D341Med (cell line): Measurements from ENCODE around the gene GRIFIN.

ENCODE experiments used
- DNase-seq: peaks from one replicate; pipeline ENCODE4 v3.0.0; 2012; ENCODE audit warnings: low spot score

The GRIFIN gene, protein sequence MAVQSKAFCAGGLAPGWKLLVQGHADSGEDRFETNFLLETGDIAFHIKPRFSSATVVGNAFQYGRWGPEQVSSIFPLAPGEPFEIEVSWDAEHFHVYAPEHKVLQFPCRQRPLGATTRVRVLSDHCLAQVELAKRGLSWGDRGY

DNA sequence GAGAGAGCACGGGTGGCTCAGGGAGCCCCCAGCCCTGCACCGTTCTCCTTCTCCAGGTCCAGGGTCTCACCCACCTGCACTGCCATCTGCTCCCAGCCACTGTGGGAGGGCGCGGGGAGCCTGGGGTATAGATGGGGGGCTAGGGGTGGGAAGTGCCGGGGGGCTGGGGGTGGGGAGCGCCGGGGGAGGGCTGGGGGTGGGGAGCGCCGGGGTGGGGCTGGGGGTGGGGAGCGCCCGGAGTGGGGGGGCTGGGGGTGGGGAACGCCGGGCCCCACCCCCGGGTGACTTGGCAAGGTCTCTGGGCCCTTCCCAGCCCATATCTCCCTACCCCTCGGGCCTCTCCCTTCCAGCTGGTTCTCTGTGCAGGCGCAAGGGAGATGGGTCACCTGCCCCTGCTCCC lies at the start of gene GRIFIN:
TSS of gene GRIFIN (minus strand) at position 101 of the 400 bp plus-strand sequence. CDS start at position 86, 15 bp downstream.
- no peak for DNase-seq

DNA sequence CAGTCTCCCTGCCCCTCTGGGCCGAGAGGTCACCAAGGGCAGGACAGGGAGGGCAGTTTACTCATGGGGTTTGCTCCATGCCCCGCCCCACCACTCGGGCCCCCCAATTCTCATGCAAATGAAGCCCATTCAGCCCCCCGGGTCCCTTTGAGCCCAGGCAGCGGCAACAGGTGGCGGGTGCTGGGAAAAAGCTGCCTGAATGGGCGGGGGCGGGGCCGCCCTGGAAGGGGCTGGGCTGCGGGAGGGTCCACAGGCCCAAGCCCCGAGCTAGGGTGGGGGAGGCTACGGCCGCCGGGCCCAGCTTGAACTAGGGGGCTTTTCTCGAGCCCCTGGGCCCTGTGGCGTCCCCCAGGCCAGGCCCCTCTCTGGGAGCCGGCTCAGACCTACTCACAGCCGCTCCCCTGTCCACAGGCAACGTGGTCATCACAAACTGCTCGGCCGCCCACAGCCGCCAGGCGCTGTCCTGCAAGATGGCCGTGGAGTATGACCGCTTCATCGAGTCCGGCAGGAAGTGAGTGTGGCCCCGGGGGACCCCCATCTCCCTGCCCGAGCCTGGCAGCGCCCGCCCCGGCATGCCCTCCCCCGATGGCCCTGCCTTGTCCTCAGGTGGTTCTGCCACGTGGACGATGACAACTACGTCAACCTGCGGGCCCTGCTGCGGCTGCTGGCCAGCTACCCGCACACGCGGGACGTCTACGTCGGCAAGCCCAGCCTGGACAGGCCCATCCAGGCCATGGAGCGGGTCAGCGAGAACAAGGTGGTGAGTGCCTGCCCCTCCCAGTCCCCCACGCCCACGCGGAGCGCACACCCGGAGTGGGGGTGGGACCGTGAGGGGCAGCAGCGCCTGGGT lies 48.8 kb upstream of the GRIFIN start:
- DNase-seq: no peak

DNA sequence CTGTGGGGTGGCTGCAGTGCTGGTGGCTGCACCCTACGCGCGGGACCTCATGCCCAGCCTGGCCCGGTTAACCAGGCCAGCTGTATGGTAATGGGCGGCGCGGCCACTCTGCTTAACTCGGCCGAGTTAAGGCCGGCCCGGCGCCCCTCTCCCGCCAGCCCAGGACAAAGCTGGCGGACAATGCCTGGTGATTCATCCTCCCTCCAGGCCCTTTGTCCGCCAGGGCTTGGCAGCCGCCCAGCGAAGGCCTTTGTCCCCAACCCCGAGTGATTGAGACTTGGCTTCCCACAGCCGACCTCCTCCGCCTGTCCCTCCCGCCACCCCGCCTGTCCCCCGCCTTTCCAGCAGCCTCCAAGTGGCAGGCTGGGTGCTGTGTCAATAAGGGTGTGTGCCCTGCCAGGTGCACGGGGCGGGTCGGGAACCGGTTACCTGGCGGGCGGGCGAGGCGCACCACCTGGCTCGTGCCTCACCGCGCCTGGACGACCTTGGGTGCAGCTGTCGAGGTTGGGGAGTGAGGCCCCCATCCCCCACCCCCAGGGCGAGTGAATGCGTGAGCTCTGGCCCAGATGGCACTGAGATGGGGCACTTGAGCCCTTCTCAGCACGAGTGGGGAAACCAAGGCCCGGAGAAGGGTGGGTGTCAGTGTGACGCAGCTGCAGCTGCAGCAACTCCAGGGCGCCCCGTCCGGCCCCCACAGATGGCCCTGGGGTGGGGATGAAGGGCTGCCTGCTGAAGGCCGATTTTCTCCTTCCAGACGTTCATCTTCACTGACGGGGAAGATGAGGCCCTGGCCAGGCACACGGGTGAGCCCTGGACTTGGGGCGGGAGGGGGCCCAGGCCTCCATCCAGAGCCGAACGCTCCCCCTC lies 48.0 kb upstream of the GRIFIN start:
- no peak for DNase-seq

DNA sequence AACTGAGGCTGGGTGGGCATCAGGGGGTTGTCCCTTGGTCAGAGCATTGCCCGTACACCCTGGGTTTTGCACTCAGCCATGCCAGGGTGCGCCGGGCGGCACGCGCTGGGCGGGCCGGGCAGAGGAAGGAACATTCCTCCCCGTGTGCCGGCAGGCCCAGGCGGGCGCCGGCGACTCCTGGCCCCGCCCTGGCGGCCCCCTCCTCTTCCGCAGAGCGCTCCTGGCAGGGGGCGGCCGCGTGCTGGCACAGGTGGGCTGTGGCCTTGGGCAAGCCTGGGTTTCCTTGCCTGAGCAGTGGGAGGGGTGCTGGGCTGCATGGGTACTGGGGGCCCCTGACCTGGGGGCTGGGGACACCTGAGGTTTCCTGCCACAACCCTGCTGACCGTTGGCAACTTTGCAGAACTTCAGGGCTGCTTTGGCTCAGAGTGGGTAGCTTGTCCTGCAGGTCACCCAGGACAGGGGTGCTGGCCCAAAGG lies 47.3 kb upstream of the GRIFIN start:
- no peak for DNase-seq

DNA sequence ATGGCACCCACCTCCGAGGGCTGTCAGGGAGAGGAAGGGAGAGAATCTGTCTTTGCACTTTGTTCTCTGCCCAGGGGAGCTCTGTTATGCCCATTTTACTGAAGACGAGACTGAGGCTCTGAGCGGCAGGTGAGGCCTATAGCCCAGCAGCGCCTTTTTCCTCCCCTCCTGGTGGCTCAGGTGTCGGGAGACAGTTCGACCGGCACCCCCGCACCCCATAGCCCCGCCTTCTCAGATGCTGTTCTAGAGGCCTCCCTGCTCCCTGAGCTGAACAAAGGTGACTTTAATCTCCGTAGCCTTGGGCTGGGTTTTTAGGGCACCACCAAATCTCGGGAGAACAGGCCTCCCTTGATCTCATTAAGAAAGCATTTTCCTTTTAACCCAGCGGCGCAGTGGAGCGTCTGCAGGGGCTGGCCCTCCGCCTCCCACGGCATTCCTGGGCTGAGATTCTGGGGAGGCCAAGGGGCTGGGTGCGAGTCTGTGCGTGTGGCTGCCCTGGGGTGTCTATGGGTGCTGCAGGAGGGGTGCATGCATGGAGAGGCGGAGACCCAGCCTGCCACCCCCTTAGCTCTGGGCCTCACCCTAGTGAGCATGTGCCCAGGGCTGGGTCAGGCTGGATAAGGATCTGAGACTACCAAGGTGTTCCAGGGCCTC lies 46.7 kb upstream of the GRIFIN start:
- no peak for DNase-seq

DNA sequence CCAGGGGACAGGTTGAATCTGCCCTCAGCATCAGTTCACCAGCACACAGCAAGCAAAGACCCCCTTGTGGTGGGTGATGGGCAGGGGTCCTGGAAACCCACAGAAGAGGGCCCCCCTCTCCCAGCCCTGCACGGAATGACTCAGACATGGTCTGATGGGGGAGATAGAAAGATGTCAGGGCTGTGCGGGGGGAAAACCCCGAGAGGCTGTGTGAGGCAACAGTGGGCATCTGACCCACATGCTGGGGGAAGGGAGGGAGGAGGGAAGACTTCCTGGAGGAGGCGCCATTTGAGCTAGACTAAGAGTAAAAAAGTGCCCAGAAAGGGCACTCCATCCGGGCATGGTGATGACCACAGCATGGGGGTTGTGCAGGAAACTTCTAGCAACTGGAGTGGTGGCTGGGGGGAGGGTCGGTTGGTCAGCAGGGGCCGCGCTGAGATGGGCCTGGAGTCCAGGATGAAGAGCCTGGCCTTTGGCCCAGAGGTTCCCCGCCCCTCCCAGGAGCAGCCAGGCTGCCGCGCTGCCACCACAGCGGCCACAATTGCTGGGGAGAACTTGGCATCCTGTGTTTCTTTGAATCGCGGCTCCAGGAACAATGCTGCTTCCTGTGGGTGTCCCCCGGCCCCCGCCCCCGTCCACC lies 45.9 kb upstream of the GRIFIN start:
- DNase-seq: no peak

DNA sequence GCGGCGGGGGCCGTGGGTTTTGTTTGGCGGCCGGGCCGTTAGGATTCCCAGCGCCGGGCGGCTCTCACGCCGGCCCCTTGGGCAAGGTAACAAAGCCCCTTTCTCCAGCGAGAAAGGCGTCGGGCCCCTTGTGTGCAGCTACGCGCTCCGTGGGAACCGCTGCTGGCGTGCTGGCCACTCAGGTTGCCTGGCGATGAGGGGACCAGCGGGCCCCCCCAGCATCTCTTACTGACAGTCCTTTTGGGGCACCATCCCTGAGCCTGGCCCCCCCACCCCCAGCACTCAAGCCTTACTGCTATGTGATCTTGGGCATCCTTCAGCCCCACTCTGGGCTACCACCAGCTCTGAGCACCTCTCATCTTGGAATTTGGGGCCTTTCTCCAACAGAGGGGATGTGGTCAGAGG lies 45.1 kb upstream of the GRIFIN start:
- no peak for DNase-seq

DNA sequence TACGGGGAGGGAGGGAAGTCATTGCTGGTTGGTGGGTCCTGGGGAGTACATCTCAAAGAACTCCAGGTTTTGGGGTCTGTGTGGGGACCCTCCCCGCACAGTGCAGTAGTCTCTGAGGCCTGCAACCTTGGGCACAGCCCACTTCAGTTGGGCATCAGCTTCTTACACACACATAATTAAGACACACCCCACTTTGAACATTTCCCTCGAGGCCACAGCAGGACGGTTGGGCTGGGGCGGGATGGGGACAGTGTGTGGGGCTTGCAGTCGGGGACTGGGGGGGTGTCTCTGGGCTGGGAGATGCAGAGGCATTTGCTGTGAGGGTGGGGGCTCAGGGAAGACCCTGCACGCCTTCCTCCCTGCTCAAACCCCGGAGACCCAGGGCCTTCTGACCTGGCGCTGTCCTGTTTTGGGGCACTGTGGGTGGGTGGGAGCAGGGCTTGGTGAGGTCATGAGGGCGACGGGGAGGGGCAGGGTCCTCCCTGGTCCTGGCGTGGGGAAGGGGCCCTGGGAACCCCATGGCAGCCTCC lies 44.6 kb upstream of the GRIFIN start:
- DNase-seq: no peak

DNA sequence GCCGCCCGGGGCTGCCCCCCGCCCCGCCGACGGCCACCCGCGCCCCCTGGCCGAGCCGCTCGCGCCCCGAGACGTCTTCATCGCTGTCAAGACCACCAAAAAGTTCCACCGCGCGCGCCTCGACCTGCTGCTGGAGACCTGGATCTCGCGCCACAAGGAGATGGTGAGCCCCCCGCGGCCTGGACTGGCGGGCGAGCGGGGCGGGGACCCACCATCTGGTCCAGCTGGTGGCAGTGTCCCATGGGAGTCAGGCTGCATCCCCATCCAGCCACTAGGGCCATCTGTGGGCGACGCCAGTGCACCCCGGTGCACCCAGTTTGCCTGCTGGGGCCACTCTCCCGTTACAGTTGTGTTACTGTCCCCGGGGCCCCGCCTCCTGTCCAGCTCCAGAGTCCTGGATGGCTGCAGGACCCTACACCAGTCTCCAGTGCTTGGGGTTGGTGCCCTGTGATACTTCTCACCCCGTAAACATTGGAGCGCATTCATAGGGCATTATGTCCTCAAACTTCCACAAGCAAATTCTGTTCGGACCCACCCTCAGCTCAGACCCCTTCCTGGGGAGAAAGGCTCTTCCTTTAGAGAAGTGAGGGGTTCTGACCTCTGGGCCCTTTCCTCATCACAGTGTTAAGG lies 44.0 kb upstream of the GRIFIN start:
- peak; percentile 81 for DNase-seq

DNA sequence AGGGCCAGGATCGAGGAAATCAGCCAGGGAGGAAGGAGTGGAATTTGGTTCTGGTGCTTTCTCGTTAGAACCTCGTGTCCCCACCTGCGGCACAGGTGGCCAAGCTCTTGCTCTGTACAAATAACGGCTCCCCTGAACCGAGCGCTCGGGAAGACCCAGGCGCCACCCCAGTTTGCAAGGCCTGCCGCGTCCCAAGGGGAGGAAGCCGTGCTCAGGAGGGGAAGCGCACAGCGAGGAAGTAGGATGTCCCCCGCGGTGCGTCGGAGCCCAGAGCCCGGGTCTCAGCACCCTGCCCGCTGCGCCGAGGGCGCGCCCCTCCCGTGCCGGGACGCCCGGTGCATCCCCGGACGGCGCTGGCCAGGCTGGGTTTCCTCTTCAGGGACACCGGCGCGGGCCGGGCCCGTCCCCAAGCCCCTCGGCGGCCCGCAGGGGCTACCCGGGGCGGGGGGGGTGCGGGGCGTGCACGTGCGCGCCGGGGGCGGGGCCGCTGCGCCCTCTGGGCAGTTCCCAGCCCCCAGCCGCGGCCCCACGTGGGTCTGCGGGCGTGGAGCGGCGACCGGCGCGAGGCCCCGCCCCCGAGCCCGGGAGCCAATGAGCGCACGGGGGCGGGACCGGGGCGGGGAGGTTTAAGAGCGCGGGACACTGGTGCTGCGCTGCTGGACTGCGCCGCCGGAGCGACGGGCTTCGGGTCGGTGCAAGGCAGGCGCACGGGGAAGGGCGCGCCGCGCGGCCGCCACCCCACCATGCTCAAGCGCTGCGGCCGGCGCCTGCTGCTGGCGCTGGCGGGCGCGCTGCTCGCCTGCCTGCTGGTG lies 43.1 kb upstream of the GRIFIN start, which contains the start of gene LFNG:
TSS of gene LFNG (plus strand) at position 656 of the 812 bp plus-strand sequence. CDS start at position 744, 88 bp downstream.
- DNase-seq: peak; percentile 100

DNA sequence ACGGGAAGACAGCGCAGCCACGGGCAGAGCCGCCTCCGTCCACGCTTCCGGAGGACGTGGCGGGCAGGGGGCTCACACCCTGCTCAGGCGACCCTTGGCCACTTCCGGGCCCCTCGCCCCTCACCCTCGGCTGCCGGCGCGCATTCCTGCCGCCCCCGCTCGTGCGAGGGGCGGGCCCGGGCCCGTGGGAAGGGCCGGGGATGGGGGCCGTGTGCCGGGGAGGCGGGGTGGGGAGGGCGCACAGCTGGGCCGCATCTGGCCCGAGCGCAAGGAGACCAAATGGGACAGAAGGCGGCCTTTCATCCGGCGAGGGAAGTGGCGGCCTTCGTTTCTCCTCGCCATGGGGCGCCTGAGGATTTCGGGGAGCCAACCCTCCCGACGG lies 42.5 kb upstream of the GRIFIN start:
- DNase-seq: no peak

DNA sequence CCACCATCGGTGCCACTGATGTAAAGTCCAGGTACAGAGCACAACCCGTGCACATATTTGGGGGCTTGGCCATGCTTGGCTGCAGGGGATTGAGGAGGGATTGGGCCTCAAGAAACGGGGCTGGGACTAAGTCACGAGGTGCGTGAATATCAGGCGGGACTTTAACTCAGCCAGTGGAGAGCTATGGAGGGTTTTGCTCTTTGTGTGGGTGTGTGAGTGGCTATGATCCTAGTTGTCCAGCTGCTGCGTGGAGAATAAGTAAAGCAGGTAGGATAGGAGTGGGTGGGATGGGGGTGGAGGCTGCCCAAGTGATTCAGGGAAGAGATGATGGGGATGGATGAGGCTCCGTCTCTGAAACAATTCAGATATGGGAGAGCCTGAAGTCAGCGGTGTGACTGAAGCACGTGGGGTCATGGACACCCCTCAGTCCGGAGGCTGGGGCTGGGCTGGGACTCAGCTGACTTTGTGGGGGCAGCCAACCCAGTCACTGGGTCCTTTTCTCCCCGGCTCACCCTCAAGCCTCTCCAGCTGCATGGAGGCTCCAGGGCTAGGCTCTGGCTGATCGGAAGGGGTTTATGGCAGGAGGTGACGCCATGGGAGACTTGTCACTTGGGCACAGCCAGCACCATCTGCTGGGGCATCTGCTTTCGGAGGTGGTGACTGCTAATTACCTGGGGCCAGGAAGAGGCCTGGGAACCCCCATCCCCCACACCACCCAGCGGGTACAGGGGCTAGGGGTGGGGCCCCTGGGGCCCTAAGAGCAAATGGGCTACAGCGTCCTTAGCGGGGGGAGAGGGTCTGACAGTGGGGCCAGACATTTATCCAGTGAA lies 41.7 kb upstream of the GRIFIN start:
- peak; percentile 82 for DNase-seq

DNA sequence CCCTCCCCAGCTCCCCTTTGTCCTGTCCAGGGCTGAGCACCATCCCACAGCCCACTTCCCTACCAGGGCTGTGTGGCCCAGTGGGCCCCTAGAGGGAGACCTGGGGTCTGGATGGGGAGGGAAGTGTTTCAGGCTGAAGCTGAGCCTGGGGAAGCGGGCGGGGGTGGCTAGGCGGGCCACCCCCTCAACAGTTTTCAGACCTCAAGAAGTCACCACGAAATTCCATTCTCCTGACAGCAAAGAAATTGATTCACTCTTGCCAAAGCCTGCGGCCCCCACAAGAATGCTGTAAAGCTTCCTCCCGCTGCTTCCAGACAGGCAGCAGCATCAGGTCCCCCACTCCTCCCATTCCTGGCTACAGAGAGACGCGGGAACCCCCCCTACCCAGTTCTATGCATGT lies 40.8 kb upstream of the GRIFIN start:
- DNase-seq: no peak

DNA sequence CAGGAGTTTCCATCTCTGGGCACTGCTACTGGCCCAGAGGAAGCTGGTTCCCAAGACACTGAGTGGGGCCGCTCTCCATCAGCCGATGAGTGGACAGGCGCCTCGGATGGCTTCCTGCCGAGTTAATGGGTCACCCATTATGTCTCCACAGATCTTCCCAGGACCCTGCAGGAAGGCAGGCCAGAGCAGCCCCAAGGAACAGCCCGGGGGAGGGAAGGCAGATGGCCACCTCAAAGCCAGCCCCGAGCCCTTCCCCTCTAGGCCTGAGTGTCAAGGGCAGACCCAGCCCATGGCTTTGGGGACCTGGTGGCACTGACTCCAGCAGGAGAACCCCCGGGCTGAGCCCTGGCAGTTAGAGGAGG lies 40.0 kb upstream of the GRIFIN start:
- DNase-seq: no peak

DNA sequence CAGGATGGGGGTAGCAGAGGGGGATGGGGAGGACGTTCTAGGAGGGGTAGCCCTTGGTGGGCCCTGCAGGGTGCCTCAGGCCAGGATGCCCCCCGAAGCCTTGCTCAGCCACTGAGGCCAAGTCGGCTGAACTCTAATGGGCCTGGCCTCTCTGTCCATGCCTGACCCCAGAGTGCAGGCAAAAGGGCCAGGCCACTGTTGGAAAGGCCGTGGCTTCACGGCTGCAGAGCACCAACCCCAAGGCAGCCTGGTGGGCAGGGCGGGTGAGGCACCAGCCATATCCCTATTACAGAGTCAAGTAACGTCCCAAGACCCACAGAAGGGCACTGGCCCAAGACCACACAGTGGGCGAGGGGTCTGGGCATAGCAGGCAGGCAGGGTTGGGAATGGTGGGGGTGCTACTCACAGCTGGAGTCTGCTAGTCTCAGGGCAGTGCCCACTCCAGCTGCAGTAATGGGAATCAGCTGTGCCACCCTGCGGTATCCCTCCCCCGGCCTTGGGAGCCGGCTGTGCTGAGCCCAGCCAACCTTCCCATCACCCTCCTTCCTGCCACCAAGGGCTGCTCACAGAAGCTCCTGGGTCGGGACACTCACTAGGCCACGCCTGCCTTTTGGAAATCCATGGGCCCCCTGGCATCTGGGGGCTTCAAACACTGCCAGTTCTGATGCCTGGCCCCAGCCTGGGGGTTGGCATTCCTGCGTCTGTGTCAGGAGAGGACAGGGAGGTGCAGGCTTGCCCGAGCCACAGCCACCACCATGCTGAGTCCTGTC lies 39.4 kb upstream of the GRIFIN start:
- no peak for DNase-seq

DNA sequence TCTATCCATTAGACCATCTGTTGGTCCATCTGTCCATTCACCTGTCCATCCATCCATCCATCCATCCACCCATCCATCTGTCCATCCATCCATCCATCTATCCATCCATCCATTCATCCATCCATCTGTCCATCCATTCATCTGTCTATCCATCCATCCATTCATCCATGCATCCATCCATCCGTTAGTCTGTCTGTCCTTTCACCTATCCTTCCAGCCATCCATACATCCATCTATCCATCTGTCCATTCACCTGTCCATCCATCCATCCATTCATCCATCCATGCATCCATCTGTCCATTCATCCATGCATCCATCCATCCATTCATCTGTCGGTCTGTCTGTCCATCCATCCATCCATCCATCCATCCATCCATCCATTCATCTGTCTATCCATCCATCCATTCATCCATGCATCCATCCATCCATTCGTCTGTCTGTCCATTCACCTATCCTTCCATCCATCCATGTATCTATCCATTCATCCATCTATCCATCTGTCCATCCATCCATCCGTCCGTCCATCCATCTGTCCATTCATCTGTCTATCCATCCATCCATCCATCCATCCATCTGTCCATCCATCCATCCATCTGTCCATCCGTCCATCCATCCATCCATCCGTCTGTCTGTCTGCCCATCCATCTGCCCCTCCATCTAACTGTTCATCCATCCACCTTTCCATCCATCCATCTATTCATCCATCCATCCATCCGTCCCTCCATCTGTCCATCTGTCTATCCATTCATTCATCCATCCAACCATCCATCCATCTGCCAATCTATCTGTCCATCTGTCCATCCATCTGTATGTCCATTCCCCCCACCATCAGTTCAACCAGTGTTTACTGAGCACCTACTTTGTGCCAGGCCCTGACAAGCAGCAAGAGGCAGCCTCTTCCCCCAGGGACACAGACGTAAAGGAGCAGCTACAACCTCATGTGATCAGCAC lies 38.5 kb upstream of the GRIFIN start:
- DNase-seq: no peak

DNA sequence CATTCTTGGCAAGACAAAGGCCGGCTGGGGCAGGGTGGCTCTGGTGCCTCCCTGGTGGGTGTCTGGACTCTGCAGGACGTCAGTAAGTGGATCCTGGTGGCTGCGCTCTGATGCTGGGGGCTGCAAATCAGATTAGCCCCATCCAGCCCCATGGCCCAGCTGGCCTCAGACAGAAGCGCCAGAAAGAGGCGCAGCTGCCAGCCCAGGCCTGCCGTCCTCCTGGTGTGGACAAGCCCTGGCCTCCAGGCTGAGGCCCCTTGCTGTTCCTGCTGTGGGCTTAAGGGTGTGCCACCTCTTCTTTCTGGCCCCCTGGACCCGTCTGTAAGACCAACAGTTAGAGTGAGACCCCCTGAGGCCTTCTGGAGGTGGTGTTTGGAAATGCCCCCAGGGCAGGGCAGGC lies 37.5 kb upstream of the GRIFIN start:
- DNase-seq: no peak
